ENCODE measurements around the gene CAPG.
A peak's percentile ranks its signal among the peaks of the same experiment; 100 is the strongest.
"Not testable (repeated sequence)": the region's sequence is repeated elsewhere in the genome, so short reads cannot be mapped to it uniquely, and the experiment has no call there.

CAPG gene, protein sequence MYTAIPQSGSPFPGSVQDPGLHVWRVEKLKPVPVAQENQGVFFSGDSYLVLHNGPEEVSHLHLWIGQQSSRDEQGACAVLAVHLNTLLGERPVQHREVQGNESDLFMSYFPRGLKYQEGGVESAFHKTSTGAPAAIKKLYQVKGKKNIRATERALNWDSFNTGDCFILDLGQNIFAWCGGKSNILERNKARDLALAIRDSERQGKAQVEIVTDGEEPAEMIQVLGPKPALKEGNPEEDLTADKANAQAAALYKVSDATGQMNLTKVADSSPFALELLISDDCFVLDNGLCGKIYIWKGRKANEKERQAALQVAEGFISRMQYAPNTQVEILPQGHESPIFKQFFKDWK

DNA sequence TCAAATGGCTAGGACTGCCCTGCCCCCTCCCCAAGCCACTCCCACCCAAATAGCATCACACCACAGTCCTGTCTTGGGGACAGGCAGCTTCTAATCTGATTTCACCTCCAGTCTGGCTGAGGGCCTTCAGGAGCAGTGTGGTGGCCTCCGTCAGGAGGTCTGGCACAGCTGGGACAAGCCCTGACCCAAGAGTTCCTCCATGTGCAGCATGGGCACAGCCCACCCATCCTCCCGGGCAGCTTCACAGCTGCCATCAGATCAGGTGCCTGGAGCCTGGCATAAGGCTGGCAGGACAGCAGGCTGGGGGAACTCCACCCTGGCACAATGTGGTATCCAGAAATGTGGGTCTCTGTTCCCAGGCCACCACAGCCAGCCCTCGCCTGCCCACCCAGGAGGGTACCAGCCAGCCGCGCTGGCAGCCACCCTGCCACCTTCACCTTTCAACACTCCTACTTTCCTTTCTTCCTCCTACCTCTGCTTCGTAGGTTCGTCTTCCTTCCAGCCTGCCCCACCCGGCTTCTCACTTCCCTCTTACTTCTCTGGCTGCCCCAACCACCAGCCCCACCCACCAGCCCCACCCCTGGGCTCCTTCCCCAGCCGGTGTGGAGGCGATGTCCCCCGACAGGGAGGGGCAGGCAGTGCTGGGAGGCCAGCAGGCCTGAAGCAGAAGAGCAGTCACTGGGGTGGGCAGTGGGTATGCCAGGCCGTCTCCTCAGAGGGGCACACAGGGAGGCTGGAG, at the start of gene CAPG:
Gene CAPG, minus strand, starts transcription at position 522 of the 739 bp plus-strand sequence. CDS start 8,221 bp downstream, outside the sequence.
- DNase-seq = no peak

DNA sequence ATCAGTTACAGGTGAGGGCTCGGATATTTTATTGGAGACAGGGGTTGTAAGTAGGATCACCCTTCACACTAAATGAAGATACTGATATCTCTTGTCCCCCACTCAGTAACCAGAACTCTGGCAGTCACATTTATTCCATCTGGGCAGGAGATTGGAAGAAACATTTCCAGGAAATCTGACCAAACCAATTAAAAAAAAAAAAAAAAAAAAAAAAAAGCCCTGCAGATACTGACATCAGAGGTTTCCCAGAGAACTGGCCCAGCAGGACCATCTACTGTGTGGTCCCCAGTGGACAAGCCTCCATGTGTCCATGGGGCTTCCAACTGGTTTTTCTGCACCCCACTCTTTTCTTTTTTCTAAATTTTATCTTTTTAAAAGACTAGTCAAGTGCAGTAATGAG, 49.6 kb upstream of the CAPG start:
- DNase-seq = no peak

DNA sequence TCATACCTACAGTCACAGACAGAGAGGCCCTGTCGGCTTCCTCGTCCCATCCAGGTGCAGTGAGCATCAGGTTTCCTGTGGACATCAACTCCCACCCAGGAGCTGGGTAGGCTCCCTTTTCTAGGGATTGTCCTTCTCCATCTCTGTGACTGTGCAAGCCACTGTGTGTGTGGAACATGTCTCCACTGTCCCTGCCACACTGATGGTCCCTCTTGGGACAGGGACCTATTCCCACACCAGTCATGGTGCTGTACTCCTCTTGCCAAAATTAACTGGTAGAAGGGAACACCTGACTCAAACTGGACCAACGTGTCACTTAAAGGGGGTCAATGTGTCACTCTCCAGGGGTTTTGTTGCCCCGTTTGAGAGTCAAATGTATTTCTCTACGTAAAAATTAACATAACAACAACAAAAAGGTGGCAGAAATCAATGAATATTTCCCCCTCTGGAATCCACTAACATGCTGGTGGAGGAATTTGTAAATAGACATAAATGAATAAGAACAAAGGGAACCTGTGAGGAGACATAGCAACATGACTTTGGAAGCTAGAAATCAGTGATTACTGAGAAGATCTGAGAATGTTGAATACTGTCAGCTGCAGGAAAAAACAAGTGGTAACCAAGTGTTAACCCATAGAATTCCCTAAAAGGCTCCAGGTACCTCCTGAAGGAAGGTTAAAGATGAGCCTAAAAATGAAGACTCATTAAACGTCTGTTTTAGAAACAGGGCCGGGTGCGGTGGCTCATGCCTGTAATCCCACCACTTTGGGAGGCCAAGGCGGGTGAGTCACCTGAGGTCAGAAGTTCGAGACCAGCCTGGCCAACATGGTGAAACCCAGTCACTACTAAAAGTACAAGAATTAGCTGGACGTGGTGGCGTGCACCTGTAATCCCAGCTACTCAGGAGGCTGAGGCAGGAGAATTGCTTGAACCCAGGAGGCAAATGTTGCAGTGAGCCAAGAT, 48.7 kb upstream of the CAPG start:
- DNase-seq = no peak

DNA sequence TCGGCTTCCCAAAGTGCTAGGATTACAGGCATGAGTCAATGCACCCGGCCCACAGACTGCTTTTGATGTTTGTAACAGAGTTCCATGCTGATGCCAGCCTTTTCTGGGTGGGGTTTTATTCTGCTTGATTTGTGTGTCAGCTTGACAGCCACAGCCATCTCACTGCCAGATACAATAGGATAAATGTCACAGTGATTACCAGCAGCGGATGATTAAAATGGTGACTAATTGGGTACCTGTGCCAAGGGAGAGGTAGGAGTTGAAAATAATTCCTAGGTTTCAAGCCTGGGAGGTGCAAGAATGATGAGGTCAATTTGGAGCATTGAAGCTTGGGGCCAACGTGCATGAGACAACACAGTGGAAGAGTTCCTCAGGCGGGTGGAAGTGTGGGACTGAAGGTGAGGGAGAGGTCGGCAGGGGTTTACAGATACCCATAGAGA, 47.7 kb upstream of the CAPG start:
- DNase-seq = no peak

DNA sequence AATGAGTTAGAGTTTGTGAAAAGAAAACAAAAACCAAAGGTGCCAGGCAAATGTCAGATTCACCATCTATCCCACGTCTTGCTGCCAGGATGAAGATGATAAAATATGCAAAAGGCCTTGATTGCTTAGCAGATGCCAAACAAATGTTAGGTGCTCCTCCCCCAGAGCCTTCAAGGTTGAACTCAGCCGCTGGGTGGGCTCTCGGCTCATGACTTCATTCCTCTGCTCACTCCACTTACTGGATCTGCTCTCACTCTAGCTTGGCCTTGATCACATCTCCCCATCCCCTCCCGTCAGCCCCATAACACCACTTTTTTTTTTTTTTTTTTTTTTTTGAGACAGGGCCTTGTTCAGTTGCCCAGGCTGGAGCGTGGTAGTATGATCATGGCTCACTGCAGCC, 46.9 kb upstream of the CAPG start:
- DNase-seq = no peak

DNA sequence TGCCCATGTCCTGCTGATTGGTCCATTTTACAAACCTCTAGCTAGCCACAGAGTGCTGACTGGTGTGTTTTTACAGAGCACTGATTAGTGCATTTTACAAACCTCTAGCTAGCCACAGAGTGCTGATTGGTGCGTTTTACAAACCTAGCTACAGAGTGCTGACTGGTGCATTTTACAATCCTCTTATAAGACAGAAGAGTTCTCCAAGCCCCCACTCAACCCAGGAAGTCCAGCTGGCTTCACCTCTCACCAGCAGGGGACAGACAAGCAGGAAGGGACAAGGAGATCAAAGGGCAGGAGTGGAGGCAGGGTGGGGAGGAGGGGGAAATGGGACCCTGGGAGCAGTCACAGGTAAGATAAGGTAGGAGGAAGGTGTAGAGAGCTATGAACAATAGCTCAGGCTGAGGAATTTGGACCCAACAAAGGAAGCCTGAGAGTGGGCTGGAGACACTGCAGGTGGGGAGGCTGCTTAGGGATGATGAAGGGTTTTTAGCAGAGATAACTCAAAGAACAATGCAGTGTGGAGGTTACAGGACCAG, 45.5 kb upstream of the CAPG start:
- no peak for DNase-seq

DNA sequence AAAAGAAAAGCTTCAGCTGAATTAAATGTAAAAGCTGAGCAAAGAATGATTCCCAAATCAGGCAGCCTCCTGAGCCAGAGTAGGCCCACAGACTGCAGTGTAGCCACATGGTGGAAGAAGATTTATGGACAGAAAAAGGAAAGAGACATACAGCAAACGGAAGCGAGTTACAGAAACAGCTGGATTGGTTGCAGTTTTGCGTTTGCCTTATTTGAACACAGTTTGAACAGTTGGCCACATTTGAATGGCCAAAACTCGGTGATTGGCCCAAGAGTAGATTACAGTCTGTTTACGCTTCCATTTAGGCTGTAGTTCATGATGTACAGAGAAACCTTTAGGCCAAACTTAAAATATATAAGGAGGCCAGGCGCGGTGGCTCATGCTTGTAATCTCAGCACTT, 43.4 kb upstream of the CAPG start:
- no peak for DNase-seq

DNA sequence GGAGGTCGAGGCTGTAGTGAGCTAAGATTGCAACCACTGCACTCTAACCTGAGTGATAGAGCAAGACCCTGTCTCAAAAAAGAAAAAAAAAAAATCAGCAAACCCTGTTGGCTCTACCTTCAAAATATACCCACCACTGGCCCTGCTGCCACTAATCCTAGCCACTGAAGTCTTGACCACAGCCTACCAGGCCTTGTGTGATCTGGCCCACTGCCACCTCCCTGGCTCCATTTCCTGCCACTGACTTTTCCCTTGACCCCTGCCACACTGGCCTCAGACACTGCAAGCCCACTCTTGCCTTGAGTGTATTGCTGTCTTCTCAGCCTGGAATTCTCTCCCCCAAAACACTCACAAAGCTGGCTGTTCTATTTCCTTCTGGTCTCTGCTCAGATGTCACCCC, 42.1 kb upstream of the CAPG start:
- DNase-seq = no peak

DNA sequence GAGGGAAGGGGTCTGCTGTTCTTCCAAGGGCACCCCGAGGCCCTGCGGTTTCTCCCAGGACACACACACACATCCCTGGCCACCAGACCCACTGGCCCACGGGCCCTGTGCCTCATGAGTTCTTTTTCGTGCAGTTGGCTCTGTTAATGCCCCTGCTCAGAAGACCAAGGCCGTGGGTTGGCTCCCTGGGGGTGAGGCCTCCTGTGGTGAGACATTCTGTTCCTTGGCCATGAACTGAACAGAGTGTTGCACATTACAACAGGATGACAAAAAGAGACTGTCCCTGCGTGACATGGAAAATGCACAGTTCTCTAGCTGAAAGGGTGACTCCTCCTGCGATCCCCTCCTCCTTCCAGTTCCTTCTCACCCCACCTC, 39.0 kb upstream of the CAPG start:
- no peak for DNase-seq

DNA sequence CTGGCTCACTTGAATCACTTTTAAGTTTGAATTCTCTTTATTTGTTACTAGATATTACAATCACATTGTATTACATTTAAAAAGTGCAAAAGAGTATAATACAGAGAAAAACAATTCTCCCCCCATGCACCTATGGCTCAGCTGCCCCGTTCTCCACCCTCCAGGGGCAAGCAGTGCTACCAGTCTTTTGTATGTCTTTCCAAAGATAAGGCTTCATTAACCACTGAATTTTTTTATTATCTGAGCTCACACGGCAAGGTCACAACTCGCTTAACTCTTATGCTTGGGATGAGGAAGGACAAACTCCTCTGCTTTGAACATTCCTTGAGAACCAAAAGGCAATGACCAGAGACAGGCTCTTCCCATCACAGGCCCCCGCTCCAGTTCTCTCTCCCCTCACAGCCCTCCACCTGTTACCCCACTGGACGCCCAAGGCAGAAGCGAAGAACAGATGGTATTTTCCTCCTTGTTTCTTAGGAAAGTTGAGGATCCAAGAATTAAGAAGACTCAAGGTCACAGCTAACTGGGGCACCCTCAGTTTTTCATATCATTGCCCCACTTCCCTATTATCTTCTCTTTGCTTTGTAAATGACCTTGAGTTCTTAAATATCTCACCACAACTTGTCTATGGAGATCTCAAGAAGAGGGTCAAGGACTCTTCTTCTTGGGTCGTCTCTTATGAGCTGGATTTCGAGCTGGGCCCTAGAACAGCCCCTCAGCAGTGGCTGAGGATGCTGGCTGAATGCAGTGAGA, 38.5 kb upstream of the CAPG start:
- no peak for DNase-seq

DNA sequence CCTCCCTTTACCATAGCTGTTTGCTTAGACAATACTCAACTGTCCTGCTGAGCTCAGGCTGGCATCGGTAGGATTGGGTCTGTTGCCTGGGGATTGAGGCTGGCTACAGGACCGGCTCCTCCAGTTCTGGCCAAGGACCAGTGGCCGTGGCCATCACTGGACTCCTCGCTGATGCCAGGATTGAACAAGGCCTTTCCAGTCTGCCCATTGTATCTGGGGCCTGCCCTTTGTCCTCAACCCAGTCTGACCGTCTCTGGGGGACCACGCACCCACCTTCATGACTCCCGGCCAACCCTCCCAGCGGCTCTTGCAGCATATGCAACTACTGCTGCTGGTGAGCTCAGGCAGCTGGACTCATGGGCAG, 37.0 kb upstream of the CAPG start:
- no peak for DNase-seq

DNA sequence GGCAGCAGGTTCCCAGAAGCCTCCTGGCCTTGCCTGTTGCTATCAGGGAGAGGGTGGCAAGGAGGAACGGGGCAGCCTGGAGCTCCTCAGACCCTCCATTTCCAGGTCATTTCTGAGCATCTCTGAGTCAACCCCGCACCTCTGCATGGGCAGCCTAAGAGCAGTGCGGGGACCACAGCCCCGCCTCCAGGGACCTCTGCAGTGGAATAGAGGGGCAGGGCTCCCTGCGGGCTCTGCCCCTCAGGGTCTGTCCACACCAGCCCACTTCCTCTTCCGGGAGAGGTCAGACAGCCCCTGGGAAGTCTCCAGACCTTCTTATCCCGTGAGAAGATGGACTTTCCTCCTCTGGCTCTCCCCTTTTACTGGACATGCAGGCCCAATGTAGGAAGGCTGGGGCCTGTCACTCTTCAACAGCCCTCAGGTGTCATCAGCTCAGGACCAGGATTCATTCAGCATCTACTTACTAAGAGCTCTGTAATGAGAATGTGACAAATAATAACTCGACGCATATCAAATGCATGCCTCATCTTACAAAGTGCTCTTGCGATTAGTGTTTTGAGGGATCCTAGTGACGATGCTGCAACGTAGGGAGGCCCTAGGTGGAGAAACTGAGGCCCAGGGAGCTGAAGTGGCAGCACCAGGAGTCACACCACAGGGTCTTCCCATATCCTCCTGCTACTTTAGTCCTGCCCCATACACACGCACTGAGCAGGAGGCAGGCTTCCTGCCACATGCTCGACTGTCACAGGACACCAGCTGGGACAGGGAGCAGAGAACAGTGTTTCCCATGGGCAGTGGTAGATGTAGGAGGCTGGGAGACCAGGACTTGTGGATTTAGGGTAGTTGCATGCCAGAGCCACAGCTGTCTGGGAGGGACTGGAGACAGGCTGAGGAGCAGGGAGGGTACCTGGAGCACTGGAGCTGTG, 36.4 kb upstream of the CAPG start:
- peak; percentile 24 for DNase-seq

DNA sequence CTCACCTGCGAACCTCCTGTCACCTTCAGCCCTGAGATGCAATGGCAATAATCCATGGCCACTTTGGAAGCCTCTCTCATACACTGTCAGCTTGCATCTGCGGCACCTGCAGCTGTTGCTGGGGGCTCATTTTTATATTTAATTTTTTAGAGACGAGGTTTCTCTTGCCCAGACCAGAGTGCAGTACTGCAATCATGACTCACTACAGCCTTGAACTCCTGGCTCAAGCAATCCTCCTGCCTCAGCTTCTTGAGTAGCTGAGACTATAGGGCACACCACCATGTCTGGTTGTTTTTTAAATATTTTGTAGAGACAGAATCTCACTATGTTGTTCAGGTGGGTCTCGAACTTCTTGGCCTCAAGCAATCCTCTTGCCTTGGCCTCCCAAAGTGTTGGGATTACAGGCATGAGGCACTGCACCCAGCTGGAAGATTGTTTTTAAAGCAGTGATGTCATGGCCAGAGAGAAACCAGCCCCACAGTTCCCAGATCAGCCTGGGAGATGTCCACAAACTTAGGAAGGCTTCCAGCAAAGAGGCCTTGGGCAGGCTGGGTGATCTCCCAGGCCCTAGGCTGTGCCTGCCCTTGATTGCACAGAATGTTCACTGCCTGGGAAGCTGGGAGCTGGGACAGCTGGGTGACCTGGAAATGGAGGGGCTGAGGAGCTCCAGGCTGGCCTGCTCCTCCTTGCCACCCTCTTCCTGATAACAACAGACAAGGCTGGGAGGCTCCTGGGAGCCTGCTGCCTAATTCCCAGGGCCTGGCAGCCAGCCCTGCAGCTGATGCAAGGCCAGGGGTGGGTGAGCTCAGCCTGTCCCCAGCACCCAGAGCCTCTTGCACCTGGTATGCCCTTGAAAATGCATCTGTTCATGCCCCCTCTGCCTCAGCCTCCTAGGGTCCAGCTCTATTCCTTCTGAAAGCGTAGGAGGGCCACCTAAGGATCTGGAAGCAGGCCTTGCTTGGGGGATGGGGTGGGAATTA, 35.4 kb upstream of the CAPG start:
- DNase-seq = peak; percentile 61

DNA sequence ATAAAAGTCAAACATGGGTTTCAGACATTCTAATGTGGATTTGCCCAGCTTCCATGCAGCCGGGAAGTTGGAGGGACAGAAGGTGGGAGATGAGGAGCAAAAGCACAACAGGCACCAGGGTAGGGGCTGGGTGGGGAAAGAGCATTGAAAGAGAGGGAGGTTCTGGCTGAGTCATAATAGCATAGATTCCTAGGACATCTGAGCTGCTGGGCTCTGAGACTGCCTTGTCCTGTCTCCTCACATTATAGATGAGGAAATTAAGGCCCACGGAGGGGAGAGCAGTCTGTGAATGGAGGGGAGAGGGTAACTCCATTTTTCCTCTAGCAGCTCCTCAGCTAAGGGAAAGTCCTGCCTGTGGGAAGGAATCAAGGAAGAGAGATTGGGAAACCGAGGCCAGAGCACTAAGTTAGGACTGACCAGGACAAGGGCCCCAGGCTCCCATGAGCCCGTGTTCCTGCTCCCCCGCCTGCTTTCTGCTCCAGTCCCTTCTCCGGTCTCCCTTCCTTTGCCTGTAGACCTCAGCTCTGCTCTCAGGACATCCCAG, 34.5 kb upstream of the CAPG start:
- no peak for DNase-seq

DNA sequence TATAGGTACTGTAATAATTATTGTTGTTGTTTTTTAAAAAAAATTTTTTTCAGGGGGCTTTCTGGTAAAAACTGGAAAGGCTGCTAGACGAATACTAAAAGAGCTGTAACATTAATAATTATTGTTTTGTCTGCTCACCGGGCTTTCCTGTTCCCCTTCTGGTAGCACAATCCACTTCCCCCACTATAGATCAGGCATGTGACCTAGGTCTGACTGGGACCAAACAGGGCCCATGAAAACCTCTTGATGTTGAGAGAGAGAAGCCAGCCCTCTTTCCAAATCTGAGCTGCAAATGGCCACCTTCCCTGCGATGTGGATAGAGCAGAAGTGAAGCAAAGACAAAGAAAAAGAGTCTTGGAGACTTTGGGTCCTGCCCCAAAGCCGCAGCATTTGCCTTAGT, 31.7 kb upstream of the CAPG start:
- DNase-seq = no peak

DNA sequence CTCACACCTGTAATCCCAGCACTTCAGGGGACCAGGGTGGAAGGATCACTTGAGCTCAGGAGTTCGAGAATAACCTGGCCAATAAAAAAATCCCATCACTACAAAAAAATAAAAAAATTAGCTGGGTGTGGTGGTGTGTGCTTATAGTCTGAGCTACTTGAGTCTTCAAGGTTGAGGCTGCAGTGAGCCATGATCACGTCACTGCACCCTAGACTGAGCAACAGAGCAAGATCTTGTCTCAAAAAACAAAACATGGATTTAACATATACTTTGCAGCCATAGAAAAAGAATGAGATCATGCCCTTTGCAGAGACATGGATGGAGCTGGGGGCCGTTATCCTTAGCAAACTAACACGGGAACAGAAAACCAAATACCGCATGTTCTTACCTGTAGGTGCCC, 30.6 kb upstream of the CAPG start:
- no peak for DNase-seq

DNA sequence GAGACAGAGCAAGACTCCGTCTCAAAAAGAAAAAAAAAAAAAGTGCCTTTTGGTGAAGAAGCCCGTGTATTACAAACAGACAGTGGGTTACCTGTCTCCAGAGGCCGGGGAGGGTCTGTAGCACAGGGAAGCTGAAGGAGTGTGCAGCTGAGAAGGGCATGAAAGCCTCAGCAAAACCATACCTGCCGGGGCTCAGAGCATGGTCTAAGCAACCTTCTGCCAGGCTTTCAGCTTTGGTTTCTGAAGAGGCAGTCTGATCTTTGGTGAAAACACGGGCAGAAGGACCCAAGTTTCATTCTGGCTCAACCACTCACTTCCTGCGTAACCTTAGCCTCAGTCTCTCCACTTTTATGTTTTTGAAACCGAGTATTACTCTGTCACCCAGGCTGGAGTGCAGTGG, 29.8 kb upstream of the CAPG start:
- DNase-seq = no peak

DNA sequence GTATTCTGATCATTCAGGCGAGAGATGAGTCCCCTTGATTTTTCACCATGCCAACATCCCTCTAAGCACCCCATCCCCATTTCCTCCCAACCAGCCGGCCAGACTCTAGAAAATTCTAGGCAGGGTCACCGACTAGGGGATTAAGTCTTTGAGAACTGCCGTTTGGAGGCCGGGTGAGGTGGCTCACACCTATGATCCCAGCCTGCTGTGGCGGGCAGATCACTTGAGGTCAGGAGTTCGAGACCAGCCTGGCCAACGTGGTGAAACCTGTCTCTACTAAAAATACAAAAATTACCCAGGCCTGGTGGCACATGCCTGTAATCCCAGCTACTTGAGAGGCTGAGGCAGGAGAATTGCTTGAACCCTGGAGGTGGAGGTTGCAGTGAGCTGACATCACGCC, 29.4 kb upstream of the CAPG start:
- DNase-seq = not testable (repeated sequence)

DNA sequence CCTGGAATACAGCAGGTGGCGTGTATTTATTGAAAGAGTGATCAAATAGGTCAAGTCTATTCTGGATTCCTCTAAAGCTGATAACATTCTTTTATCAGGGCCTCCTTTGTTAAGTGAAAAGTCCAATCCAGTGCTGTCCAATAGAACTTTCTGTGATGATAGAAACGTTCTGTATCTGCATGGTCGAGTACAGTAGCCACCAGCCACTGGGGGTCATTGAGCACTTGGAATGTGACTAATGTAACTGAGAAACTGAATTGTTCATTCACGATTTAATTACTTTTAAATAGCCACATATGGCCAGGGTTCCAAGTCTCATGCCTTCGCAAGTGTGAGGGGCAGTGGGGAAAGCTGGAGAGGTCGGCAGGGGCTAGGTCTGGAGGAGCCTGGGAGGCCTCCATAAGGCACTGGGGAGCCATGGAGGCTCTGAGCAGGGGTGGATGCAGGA, 28.9 kb upstream of the CAPG start:
- DNase-seq = no peak

All from NCI-H1694 treated with DMSO at 0.1 percent for 48 hours (cell line).